Measurements from ENCODE around the gene NDFIP2.

NDFIP2 gene

DNA sequence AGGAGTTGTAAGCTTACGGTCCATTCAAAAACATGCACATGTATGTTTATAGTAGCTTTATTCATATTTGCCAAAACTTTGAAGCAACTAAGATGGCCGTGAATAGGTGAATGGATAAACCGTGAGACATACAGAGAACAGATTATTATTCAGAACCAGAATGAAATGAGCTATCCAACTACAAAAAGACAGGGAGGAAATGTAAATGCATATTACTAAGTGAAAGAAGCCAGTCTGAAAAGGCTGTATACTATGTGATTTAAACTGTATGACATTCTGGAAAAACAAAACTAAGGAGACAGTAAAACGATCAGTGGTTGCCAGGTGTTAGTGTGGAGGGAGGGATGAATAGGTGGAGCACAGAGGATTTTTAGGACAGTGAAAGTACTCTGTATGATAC lies 19.9 kb downstream of the NDFIP2 start:
- DNase-seq = no peak

DNA sequence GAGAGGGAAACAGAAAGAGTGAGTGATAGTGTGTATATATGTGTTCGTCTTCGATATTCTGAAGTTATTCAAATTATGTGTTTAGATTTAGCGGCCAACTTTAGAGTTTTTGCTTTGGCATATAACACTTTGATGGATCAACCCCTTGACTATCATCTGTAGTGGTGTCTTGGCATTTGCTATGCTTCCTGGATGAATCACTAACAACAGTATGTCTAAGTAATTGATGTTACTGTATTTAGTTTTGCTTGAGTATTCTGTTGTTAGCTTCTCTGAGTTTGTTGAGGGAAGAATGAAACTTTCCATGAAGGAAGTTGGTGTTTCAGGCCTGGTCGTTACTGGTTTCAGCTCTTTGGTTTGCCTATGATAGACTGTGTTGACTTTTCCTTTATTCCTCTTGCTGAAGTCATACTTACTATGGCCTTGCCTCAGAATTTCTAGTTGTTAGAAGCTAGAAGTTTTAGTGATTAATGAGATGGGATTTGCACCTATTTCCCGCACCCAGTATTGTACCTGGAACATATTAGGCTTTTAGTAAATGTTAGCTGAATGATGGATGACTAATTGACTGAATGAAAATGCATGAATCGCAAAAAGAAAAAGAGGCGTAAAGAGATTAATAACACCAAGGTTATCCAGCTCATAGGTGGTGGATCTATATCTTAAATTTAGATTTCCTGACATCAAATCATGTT lies 20.7 kb downstream of the NDFIP2 start:
- DNase-seq = no peak

- no peak for DNase-seq
Measured at GRCh38 chr13:79502859-79503468, 22.0 kb downstream of the NDFIP2 start.

- no peak for DNase-seq
Measured at GRCh38 chr13:79503473-79504017, 22.6 kb downstream of the NDFIP2 start.

GRCh38 chr13:79508224-79508961 lies 27.4 kb downstream of the NDFIP2 start:
- DNase-seq = no peak

DNA sequence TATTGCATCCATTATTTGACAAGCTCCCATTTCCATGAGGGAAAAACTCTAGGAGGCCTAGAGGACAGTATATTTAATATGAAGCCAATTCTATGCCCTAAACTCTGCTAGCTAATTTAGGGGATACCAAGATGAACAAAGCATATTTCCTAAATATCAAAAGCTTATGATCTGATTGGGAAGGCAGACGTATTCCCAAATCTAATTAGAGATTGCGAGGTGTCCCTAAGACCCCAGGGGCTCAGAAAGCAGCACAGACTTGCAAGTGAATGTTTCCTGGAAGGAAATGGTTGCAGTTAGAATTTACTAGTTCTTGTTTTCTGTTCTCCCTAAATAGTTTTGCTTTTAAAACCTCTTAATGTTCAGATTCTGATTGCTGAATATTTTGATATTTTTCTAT lies 30.7 kb downstream of the NDFIP2 start:
- no peak for DNase-seq

- DNase-seq = no peak
Measured at GRCh38 chr13:79512950-79513349, 32.0 kb downstream of the NDFIP2 start.

DNA sequence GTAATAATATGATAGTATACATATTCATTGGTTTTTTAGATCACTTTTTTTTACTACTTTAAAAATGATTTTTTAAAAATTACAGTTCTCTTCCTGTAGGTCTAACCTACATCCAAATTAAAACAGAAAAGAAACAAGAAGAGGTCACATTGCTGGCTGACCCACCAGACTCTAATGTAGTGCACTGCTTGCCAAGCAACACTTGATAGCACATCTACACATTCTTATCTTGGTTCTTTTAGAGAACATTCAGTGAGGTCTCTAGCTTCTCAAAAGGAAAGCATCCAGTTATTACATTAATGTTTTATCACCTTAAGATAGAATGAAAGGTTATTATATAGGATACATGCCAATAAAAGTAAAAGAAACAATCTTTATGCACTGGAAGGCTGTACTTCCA lies 35.6 kb downstream of the NDFIP2 start:
- DNase-seq = no peak

GRCh38 chr13:79519255-79519654 lies 38.3 kb downstream of the NDFIP2 start:
- no peak for DNase-seq

DNA sequence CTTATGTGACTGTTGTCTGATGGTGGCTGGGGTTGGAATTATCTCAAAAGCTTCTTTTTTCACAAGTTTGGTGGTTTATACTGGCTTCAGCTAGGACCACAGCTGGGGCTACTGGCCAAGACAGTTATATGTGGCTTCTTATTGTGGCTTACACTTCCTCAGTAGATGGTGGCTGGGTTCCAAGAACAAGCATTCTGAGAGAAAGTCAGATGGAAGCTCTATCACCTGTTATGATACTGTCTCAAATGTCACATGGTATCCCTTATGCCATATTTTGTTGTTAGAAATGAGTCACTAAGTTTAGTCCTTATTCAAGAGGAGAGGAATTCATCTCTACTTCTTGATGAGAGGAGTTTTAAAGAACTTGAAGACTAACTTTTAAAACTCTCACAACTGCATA lies 41.6 kb downstream of the NDFIP2 start:
- no peak for DNase-seq

DNA sequence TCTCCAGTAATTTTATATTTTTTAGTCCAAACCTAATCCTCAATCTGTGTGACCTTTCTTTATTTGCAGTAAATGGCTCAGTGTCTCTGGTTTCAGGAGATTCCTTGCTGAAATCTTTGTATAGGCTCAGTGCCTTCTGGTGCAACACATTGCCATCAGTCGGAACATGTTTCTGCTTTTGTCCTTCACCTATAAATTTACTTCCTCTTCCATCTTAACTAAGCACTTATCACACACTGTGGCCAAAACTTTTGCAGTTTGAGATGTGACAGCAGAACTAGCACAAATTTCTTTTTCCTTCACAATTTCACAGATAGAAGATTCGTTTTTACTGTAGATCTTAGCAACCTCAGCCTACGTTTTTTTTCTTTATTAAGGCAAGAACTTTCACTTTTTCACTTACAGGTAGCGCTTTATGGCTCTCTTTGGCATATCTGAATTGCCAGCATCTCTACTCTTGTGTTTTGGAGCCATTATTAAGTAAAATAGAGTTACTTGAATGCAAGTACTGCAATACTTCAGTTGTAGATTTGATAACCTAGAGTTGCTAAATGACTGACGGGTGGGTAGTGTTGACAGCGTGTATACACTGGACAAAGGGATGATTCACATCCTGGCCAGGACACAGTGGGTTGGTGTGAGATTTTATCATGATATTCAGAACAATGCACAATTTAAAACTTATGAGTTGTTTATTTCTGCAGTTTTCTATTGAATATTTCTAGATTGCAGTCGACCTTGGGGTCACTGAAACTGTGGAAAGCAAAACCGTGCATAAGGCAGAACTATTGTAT lies 44.3 kb downstream of the NDFIP2 start:
- DNase-seq = no peak

- DNase-seq = no peak
Measured at GRCh38 chr13:79527698-79528097, 46.7 kb downstream of the NDFIP2 start.

- no peak for DNase-seq
Measured at GRCh38 chr13:79528356-79528755, 47.4 kb downstream of the NDFIP2 start.

- no peak for DNase-seq
Measured at GRCh38 chr13:79528759-79529191, 47.8 kb downstream of the NDFIP2 start.

DNA sequence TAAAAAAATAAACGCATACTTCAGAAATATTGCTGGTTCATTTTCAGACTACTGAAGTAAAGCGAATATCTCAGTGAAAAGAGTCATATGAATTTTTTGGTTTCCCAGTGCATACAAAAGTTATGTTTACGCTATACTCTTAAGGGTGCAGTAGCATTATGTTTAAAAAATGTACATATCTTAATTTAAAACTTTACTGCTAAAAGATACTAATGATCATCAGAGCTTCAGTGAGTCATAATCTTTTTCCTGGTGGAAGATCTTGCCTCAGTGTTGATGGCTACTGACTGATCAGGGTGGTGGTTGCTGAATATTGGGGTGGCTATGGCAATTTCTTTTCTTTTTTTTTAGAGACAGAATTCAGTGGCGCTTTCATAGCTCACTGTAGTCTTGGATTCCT lies 48.9 kb downstream of the NDFIP2 start:
- DNase-seq = no peak

GRCh38 chr13:79530270-79530669 lies 49.3 kb downstream of the NDFIP2 start:
- no peak for DNase-seq

- DNase-seq = no peak
Measured at GRCh38 chr13:79531542-79532254, 50.7 kb downstream of the NDFIP2 start.

GRCh38 chr13:79532576-79532975 lies 51.6 kb downstream of the NDFIP2 start:
- no peak for DNase-seq

GRCh38 chr13:79533781-79534400 lies 52.9 kb downstream of the NDFIP2 start:
- no peak for DNase-seq

- no peak for DNase-seq
Measured at GRCh38 chr13:79534596-79534995, 53.6 kb downstream of the NDFIP2 start.

GRCh38 chr13:79538757-79539156 lies 57.8 kb downstream of the NDFIP2 start:
- DNase-seq = no peak

GRCh38 chr13:79540504-79540903 lies 59.5 kb downstream of the NDFIP2 start:
- DNase-seq = no peak

Measured in stimulated activated CD8-positive, alpha-beta memory T cell treated with anti-CD3 and anti-CD28 coated beads, Interleukin-4, amount 100 ng/mL, for 48 hours (primary cell).